ENCODE measurements around the gene SORCS1.
A peak's percentile ranks its signal among the peaks of the same experiment; 100 is the strongest.

SORCS1 gene

GRCh38 chr10:106626371-106626770 lies 538.1 kb downstream of the SORCS1 start:
- no peak for TF ChIP-seq CTCF (conservative IDR thresholded peaks at IDR 0.05; ENCODE audit: low read length)
- no peak for DNase-seq (ENCODE audit: low read depth)

GRCh38 chr10:106625751-106626150 lies 538.8 kb downstream of the SORCS1 start:
- no peak for TF ChIP-seq CTCF (conservative IDR thresholded peaks at IDR 0.05; ENCODE audit: low read length)
- no peak overlapping the region for H3K4me3 ChIP-seq (ENCODE audit: low read length)
- DNase-seq (ENCODE audit: low read depth), result no peak

More at GRCh38 chr10:106626371-106626770, 538.1 kb downstream of the SORCS1 start:
- no peak overlapping the region for H3K4me3 ChIP-seq (ENCODE audit: low read length)

- no peak for DNase-seq (ENCODE audit: low read depth)
- H3K4me3 ChIP-seq (ENCODE audit: low read length), result no peak overlapping the region
- TF ChIP-seq CTCF (conservative IDR thresholded peaks at IDR 0.05; ENCODE audit: low read length), result no peak
These were observed 545.2 kb downstream of the SORCS1 start for GRCh38 chr10:106619346-106619745.

- H3K4me3 ChIP-seq (ENCODE audit: low read length), result no peak overlapping the region
- DNase-seq (ENCODE audit: low read depth), result no peak
- no peak for TF ChIP-seq CTCF (conservative IDR thresholded peaks at IDR 0.05; ENCODE audit: low read length)
These were observed 545.9 kb downstream of the SORCS1 start for GRCh38 chr10:106618646-106619045.

GRCh38 chr10:106615081-106615480 lies 549.4 kb downstream of the SORCS1 start:
- DNase-seq (ENCODE audit: low read depth), result peak; percentile 60

GRCh38 chr10:106614293-106614692 lies 550.2 kb downstream of the SORCS1 start:
- no peak for TF ChIP-seq CTCF (conservative IDR thresholded peaks at IDR 0.05; ENCODE audit: low read length)
- no peak overlapping the region for H3K4me3 ChIP-seq (ENCODE audit: low read length)
- DNase-seq (ENCODE audit: low read depth), result no peak

More at GRCh38 chr10:106615081-106615480, 549.4 kb downstream of the SORCS1 start:
- TF ChIP-seq CTCF (conservative IDR thresholded peaks at IDR 0.05; ENCODE audit: low read length), result no peak
- H3K4me3 ChIP-seq (ENCODE audit: low read length), result no peak overlapping the region

- no peak overlapping the region for H3K4me3 ChIP-seq (ENCODE audit: low read length)
- TF ChIP-seq CTCF (conservative IDR thresholded peaks at IDR 0.05; ENCODE audit: low read length), result no peak
- no peak for DNase-seq (ENCODE audit: low read depth)
These were observed 552.1 kb downstream of the SORCS1 start for GRCh38 chr10:106612381-106612780.

Measured in AG10803 (cell line).